Endothelial cell of umbilical vein (primary cell): ENCODE measurements around the gene WFIKKN2. TPM values are rescaled to one million over a fixed set of nuclear protein-coding genes. Genes with fewer than 3 reads are reported as not detected.

Experiments
- BruUV-seq: library from RNA; stranded (reverse); fragments of 400-500 nt; replicated peaks from 2 replicates; lab custom pipeline; 2021; lab: Mats Ljungman, UMichigan
- CTCF ChIA-PET: fragments of 300-600, 350-600 bp; sonication (Branson Sonifier 250); formaldehyde crosslinking; loops from one replicate; lab custom pipeline; 2021; ENCODE audit warnings: antibody characterized with exemption, inconsistent platforms; lab: Charles Lee
- POLR2A ChIA-PET: fragments of 300-600, 350-600 bp; sonication (Branson Sonifier 250); formaldehyde crosslinking; loops from one replicate; lab custom pipeline; 2021; ENCODE audit warnings: antibody characterized with exemption, inconsistent platforms; lab: Charles Lee
- DNase-seq: peaks from one replicate; pipeline ENCODE4 v3.0.0-alpha.2; 2011; ENCODE audit warnings: low read depth, low spot score
- FAIRE-seq: peaks from 2 replicates; lab custom pipeline; 2011; peaks lifted over from hg19 to GRCh38; lab: Jason Lieb, UNC
- H2AFZ ChIP-seq: 2 replicates; pipeline ENCODE4 v1.6.0; 2012; ENCODE audit warnings: low read depth, low read length, control low read depth, inconsistent platforms
- H3K27ac ChIP-seq: 2 replicates; pipeline ENCODE4 v1.5.1; 2011; ENCODE audit warnings: low read depth, mild to moderate bottlenecking, control low read depth, low read length, moderate library complexity; ENCODE audit not compliant: insufficient read depth
- H3K27me3 ChIP-seq, 2 experiments: 2 replicates each; pipeline versions ENCODE4 v1.6.0 to v1.6.1; 2011; ENCODE audit warnings: low read length in 2 of 2, mixed read lengths in 1 of 2; ENCODE audit not compliant: control insufficient read depth in 2 of 2, insufficient read depth in 2 of 2
- H3K36me3 ChIP-seq, 2 experiments: 2 replicates in 1 of 2; 3 replicates in 1 of 2; pipeline ENCODE4 v1.5.1; 2011; ENCODE audit warnings: low read length in 2 of 2, mild to moderate bottlenecking in 1 of 2, moderate library complexity in 1 of 2; ENCODE audit not compliant: control insufficient read depth in 2 of 2, insufficient read depth in 2 of 2; ENCODE audit errors: extremely low read depth in 1 of 2
- H3K4me1 ChIP-seq: 3 replicates; pipeline ENCODE4 v1.5.1; 2011; ENCODE audit warnings: mild to moderate bottlenecking, low read length; ENCODE audit not compliant: control insufficient read depth, insufficient read depth; ENCODE audit errors: extremely low read depth
- H3K4me2 ChIP-seq: 2 replicates; pipeline ENCODE4 v1.6.1; 2011; ENCODE audit warnings: low read length, control low read depth, mixed read lengths; ENCODE audit not compliant: insufficient read depth
- H3K4me3 ChIP-seq, 3 experiments: fragments of 200-600 bp in 1 of 3; sonication (generic), shearing (Covaris generic) in 1 of 3; replicated peaks in 1 of 3; 2 replicates each; pipeline ENCODE4 v1.5.1; 2011 to 2016; ENCODE audit warnings: control low read depth in 3 of 3, low read length in 3 of 3, mild to moderate bottlenecking in 2 of 3, inconsistent platforms in 1 of 3, low read depth in 1 of 3, moderate library complexity in 1 of 3; ENCODE audit not compliant: insufficient read depth in 1 of 3
- H3K79me2 ChIP-seq: 2 replicates; pipeline ENCODE4 v1.6.0; 2012; ENCODE audit warnings: low read length, inconsistent platforms; ENCODE audit not compliant: control insufficient read depth, insufficient read depth
- H3K9ac ChIP-seq: replicated peaks from 2 replicates; pipeline ENCODE3; 2011; ENCODE audit warnings: low read length, control low read depth; ENCODE audit not compliant: insufficient read depth; ENCODE audit errors: extremely low read depth
- H3K9me1 ChIP-seq: replicated peaks from 3 replicates; pipeline ENCODE4 v1.6.0; 2011; ENCODE audit warnings: mild to moderate bottlenecking, low read length; ENCODE audit not compliant: control insufficient read depth, insufficient read depth; ENCODE audit errors: extremely low read depth
- H3K9me3 ChIP-seq: replicated peaks from 2 replicates; pipeline ENCODE4 v1.5.1; 2012; ENCODE audit warnings: low read length, inconsistent platforms; ENCODE audit not compliant: control insufficient read depth, insufficient read depth
- H4K20me1 ChIP-seq: replicated peaks from 2 replicates; pipeline ENCODE3; 2011; ENCODE audit warnings: mild to moderate bottlenecking, low read length; ENCODE audit not compliant: control insufficient read depth, insufficient read depth; ENCODE audit errors: extremely low read depth
- EZH2 ChIP-seq: IDR thresholded peaks from 2 replicates; pipeline ENCODE4 v1.6.1; 2012; ENCODE audit warnings: borderline replicate concordance, low read depth, mild to moderate bottlenecking, moderate library complexity, low read length, inconsistent platforms; ENCODE audit not compliant: severe bottlenecking
- FOS ChIP-seq: IDR thresholded peaks from 2 replicates; pipeline ENCODE4 v1.6.1; 2011; ENCODE audit warnings: mild to moderate bottlenecking, low read length, moderate library complexity, borderline replicate concordance; ENCODE audit not compliant: insufficient read depth
- GATA2 ChIP-seq: IDR thresholded peaks from 2 replicates; pipeline ENCODE4 v1.7.0; 2011; ENCODE audit warnings: low read depth, mild to moderate bottlenecking, moderate library complexity, mixed read lengths, low read length; ENCODE audit not compliant: insufficient read length, insufficient read depth
- JUN ChIP-seq: IDR thresholded peaks from 2 replicates; pipeline ENCODE4 v1.6.1; 2011; ENCODE audit warnings: borderline replicate concordance, low read depth; ENCODE audit not compliant: insufficient read length, insufficient read depth
- MYC ChIP-seq: IDR thresholded peaks from one replicate; pipeline ENCODE4 v1.6.1; 2011; ENCODE audit warnings: mild to moderate bottlenecking, low read depth, low read length
- POLR2A ChIP-seq: IDR thresholded peaks from 2 replicates; pipeline ENCODE4 v1.6.1; 2012; ENCODE audit warnings: low read depth, mild to moderate bottlenecking, control low read depth, low read length
- POLR2AphosphoS5 ChIP-seq: IDR thresholded peaks from 2 replicates; pipeline ENCODE4 v1.6.1; 2012; ENCODE audit warnings: low read depth, mild to moderate bottlenecking, control low read depth, low read length, moderate library complexity; ENCODE audit not compliant: insufficient read depth
- dilution Hi-C: fragments of 300-500 bp; cut with MboI; formaldehyde crosslinking; loops from one replicate; pipeline ENCODE4 v1.15.0; 2019; ENCODE audit warnings: low sequenced_read_pairs; ENCODE audit not compliant: extremely low pct_ligation_motif_present
- intact Hi-C: fragments of 100-400 bp; cut with micrococcal nuclease; formaldehyde crosslinking; loops from one replicate; pipeline ENCODE4 v1.10.0; 2022
- polyA plus RNA-seq, 4 experiments: library from polyadenylated mRNA; depleted of rRNA in 3 of 4; stranded (reverse) in 3 of 4; unstranded in 1 of 4; fragments of >200 nt; gene quantifications; 2 replicates each; pipeline versions ENCODE4 v1.2.1 to v1.2.3, GENCODE V29; 2011 to 2012; ENCODE audit warnings: missing spikeins in 1 of 4
- total RNA-seq: library from RNA; stranded (reverse); gene quantifications from 2 replicates; pipeline ENCODE4 v1.2.3, GENCODE V29; 2021
- TF ChIP-seq, protein P1 (sequence below), 2 donors: IDR thresholded peaks; 1 replicate in 1 of 2; 2 replicates in 1 of 2; pipeline ENCODE4 v1.5.1; 2011; ENCODE audit warnings: low read length in 2 of 2, mild to moderate bottlenecking in 2 of 2, moderate library complexity in 2 of 2, control low read depth in 1 of 2, inconsistent platforms in 1 of 2, low read depth in 1 of 2; ENCODE audit not compliant: insufficient read depth in 1 of 2; ENCODE audit errors: extremely low read depth in 1 of 2
- TF ChIP-seq, protein P2 (sequence below): IDR thresholded peaks from 2 replicates; pipeline ENCODE4 v1.6.1; 2011; ENCODE audit not compliant: insufficient read depth, insufficient read length

WFIKKN2 gene
- total and polyA plus RNA-seq, 2 donors (not counting 3 experiments of a cell fraction or from before 2014, with no cell fraction given) = 0.03 TPM; not detected in 1

DNA sequence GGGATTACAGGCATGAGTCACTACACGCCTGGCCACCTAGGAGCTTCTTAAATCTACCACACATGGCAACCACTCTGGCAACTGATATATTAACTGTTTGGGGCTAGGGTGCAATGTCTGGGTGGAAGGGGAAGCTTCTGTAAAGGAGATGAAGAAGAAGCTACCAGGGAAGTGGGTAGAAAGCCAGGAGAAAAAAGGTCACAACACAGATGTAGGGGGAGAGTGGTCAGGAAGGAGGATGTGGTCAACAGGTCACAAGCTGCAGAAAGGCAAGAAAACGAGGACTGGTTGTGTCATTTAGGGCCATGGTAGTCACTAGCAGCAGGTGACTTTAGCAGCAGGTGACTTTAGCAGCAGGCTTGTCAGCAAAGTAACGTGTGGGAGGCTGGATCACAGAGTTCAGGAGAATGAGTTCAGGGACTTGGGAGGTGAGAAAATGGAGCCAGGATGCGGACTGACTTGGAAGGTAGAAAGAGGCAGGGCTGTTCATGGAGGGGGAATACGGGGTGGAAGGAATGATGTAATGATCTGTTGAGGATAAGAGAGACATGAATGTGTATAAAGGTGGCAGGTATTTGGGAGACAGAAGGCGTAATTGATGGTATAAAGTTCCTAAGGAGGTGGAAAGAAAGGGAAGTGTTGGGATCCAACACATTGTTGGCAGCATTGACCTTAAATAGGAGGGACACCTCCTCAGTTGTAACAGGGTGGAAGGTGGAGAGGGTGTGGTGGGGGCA lies 16.3 kb upstream of the WFIKKN2 start:
- Histone ChIP-seq H3K9me1 (no peaks in the 10 kb centered on the region), H4K20me1 (no peaks in the 10 kb centered on the region), H3K27ac (no peak overlapping the region), H3K79me2 (no peaks in the 10 kb centered on the region), H3K4me3 (no peak overlapping the region), H3K9me3 (no peaks in the 10 kb centered on the region), H3K9ac (no peak overlapping the region), H3K27me3 (peaks cover 4 to 7% of the 10 kb centered on the region in 2 experiments), H3K4me1 (no peaks in the 10 kb centered on the region), H3K36me3 (no peaks in the 10 kb centered on the region), H2AFZ (no peak overlapping the region), H3K4me2 (no peak overlapping the region)
- TF ChIP-seq JUN (no peak), POLR2AphosphoS5 (no peak), MYC (no peak), POLR2A (no peak), EZH2 (no peak), FOS (no peak), GATA2 (no peak)
- TF ChIP-seq, protein P1, sequence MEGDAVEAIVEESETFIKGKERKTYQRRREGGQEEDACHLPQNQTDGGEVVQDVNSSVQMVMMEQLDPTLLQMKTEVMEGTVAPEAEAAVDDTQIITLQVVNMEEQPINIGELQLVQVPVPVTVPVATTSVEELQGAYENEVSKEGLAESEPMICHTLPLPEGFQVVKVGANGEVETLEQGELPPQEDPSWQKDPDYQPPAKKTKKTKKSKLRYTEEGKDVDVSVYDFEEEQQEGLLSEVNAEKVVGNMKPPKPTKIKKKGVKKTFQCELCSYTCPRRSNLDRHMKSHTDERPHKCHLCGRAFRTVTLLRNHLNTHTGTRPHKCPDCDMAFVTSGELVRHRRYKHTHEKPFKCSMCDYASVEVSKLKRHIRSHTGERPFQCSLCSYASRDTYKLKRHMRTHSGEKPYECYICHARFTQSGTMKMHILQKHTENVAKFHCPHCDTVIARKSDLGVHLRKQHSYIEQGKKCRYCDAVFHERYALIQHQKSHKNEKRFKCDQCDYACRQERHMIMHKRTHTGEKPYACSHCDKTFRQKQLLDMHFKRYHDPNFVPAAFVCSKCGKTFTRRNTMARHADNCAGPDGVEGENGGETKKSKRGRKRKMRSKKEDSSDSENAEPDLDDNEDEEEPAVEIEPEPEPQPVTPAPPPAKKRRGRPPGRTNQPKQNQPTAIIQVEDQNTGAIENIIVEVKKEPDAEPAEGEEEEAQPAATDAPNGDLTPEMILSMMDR (IDR thresholded peaks at IDR 0.05; ENCODE audit: extremely low read depth in 1 of 2, insufficient read depth in 1 of 2, low read depth in 1 of 2, low read length in 2 of 2) = no peak
- TF ChIP-seq, protein P2, sequence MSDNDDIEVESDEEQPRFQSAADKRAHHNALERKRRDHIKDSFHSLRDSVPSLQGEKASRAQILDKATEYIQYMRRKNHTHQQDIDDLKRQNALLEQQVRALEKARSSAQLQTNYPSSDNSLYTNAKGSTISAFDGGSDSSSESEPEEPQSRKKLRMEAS = no peak
- dilution Hi-C loops = no loop called here
- no peak for FAIRE-seq
- ChIA-PET POLR2A (no interaction called here), CTCF (interaction anchor here (1.2 to 3.5 kb wide), 6 partner anchors 11 to 138 kb away, joined by 3 to 10 read pairs (median 4); no protein-coding TSS in a partner anchor)
- BruUV-seq = no TSS peak
- intact Hi-C loops = no loop called here
- no peak for DNase-seq
